Endothelial cell of umbilical vein (primary cell): ENCODE measurements around the gene BAAT. TPM values are rescaled to one million over a fixed set of nuclear protein-coding genes. Genes with fewer than 3 reads are reported as not detected.

Experiments
- BruUV-seq: library from RNA; stranded (reverse); fragments of 400-500 nt; replicated peaks from 2 replicates; lab custom pipeline; 2021; lab: Mats Ljungman, UMichigan
- CTCF ChIA-PET: fragments of 300-600, 350-600 bp; sonication (Branson Sonifier 250); formaldehyde crosslinking; loops from one replicate; lab custom pipeline; 2021; ENCODE audit warnings: antibody characterized with exemption, inconsistent platforms; lab: Charles Lee
- POLR2A ChIA-PET: fragments of 300-600, 350-600 bp; sonication (Branson Sonifier 250); formaldehyde crosslinking; loops from one replicate; lab custom pipeline; 2021; ENCODE audit warnings: antibody characterized with exemption, inconsistent platforms; lab: Charles Lee
- DNase-seq: peaks from one replicate; pipeline ENCODE4 v3.0.0-alpha.2; 2011; ENCODE audit warnings: low read depth, low spot score
- FAIRE-seq: peaks from 2 replicates; lab custom pipeline; 2011; peaks lifted over from hg19 to GRCh38; lab: Jason Lieb, UNC
- H2AFZ ChIP-seq: 2 replicates; pipeline ENCODE4 v1.6.0; 2012; ENCODE audit warnings: low read depth, low read length, control low read depth, inconsistent platforms
- H3K27ac ChIP-seq: 2 replicates; pipeline ENCODE4 v1.5.1; 2011; ENCODE audit warnings: low read depth, mild to moderate bottlenecking, control low read depth, low read length, moderate library complexity; ENCODE audit not compliant: insufficient read depth
- H3K27me3 ChIP-seq, 2 experiments: 2 replicates each; pipeline versions ENCODE4 v1.6.0 to v1.6.1; 2011; ENCODE audit warnings: low read length in 2 of 2, mixed read lengths in 1 of 2; ENCODE audit not compliant: control insufficient read depth in 2 of 2, insufficient read depth in 2 of 2
- H3K36me3 ChIP-seq, 2 experiments: 2 replicates in 1 of 2; 3 replicates in 1 of 2; pipeline ENCODE4 v1.5.1; 2011; ENCODE audit warnings: low read length in 2 of 2, mild to moderate bottlenecking in 1 of 2, moderate library complexity in 1 of 2; ENCODE audit not compliant: control insufficient read depth in 2 of 2, insufficient read depth in 2 of 2; ENCODE audit errors: extremely low read depth in 1 of 2
- H3K4me1 ChIP-seq: 3 replicates; pipeline ENCODE4 v1.5.1; 2011; ENCODE audit warnings: mild to moderate bottlenecking, low read length; ENCODE audit not compliant: control insufficient read depth, insufficient read depth; ENCODE audit errors: extremely low read depth
- H3K4me2 ChIP-seq: 2 replicates; pipeline ENCODE4 v1.6.1; 2011; ENCODE audit warnings: low read length, control low read depth, mixed read lengths; ENCODE audit not compliant: insufficient read depth
- H3K4me3 ChIP-seq, 3 experiments: fragments of 200-600 bp in 1 of 3; sonication (generic), shearing (Covaris generic) in 1 of 3; replicated peaks in 1 of 3; 2 replicates each; pipeline ENCODE4 v1.5.1; 2011 to 2016; ENCODE audit warnings: control low read depth in 3 of 3, low read length in 3 of 3, mild to moderate bottlenecking in 2 of 3, inconsistent platforms in 1 of 3, low read depth in 1 of 3, moderate library complexity in 1 of 3; ENCODE audit not compliant: insufficient read depth in 1 of 3
- H3K79me2 ChIP-seq: 2 replicates; pipeline ENCODE4 v1.6.0; 2012; ENCODE audit warnings: low read length, inconsistent platforms; ENCODE audit not compliant: control insufficient read depth, insufficient read depth
- H3K9ac ChIP-seq: replicated peaks from 2 replicates; pipeline ENCODE3; 2011; ENCODE audit warnings: low read length, control low read depth; ENCODE audit not compliant: insufficient read depth; ENCODE audit errors: extremely low read depth
- H3K9me1 ChIP-seq: replicated peaks from 3 replicates; pipeline ENCODE4 v1.6.0; 2011; ENCODE audit warnings: mild to moderate bottlenecking, low read length; ENCODE audit not compliant: control insufficient read depth, insufficient read depth; ENCODE audit errors: extremely low read depth
- H3K9me3 ChIP-seq: replicated peaks from 2 replicates; pipeline ENCODE4 v1.5.1; 2012; ENCODE audit warnings: low read length, inconsistent platforms; ENCODE audit not compliant: control insufficient read depth, insufficient read depth
- H4K20me1 ChIP-seq: replicated peaks from 2 replicates; pipeline ENCODE3; 2011; ENCODE audit warnings: mild to moderate bottlenecking, low read length; ENCODE audit not compliant: control insufficient read depth, insufficient read depth; ENCODE audit errors: extremely low read depth
- EZH2 ChIP-seq: IDR thresholded peaks from 2 replicates; pipeline ENCODE4 v1.6.1; 2012; ENCODE audit warnings: borderline replicate concordance, low read depth, mild to moderate bottlenecking, moderate library complexity, low read length, inconsistent platforms; ENCODE audit not compliant: severe bottlenecking
- FOS ChIP-seq: IDR thresholded peaks from 2 replicates; pipeline ENCODE4 v1.6.1; 2011; ENCODE audit warnings: mild to moderate bottlenecking, low read length, moderate library complexity, borderline replicate concordance; ENCODE audit not compliant: insufficient read depth
- GATA2 ChIP-seq: IDR thresholded peaks from 2 replicates; pipeline ENCODE4 v1.7.0; 2011; ENCODE audit warnings: low read depth, mild to moderate bottlenecking, moderate library complexity, mixed read lengths, low read length; ENCODE audit not compliant: insufficient read length, insufficient read depth
- JUN ChIP-seq: IDR thresholded peaks from 2 replicates; pipeline ENCODE4 v1.6.1; 2011; ENCODE audit warnings: borderline replicate concordance, low read depth; ENCODE audit not compliant: insufficient read length, insufficient read depth
- MYC ChIP-seq: IDR thresholded peaks from one replicate; pipeline ENCODE4 v1.6.1; 2011; ENCODE audit warnings: mild to moderate bottlenecking, low read depth, low read length
- POLR2A ChIP-seq: IDR thresholded peaks from 2 replicates; pipeline ENCODE4 v1.6.1; 2012; ENCODE audit warnings: low read depth, mild to moderate bottlenecking, control low read depth, low read length
- POLR2AphosphoS5 ChIP-seq: IDR thresholded peaks from 2 replicates; pipeline ENCODE4 v1.6.1; 2012; ENCODE audit warnings: low read depth, mild to moderate bottlenecking, control low read depth, low read length, moderate library complexity; ENCODE audit not compliant: insufficient read depth
- dilution Hi-C: fragments of 300-500 bp; cut with MboI; formaldehyde crosslinking; loops from one replicate; pipeline ENCODE4 v1.15.0; 2019; ENCODE audit warnings: low sequenced_read_pairs; ENCODE audit not compliant: extremely low pct_ligation_motif_present
- intact Hi-C: fragments of 100-400 bp; cut with micrococcal nuclease; formaldehyde crosslinking; loops from one replicate; pipeline ENCODE4 v1.10.0; 2022
- polyA plus RNA-seq, 4 experiments: library from polyadenylated mRNA; depleted of rRNA in 3 of 4; stranded (reverse) in 3 of 4; unstranded in 1 of 4; fragments of >200 nt; gene quantifications; 2 replicates each; pipeline versions ENCODE4 v1.2.1 to v1.2.3, GENCODE V29; 2011 to 2012; ENCODE audit warnings: missing spikeins in 1 of 4
- small RNA-seq: library from RNA; depleted of rRNA; stranded (forward); fragments of <200 nt; gene quantifications from one replicate; pipeline ENCODE3, GENCODE V24; 2012; ENCODE audit warnings: low replicate concordance, low read depth; ENCODE audit not compliant: insufficient read depth, insufficient read length
- total RNA-seq: library from RNA; stranded (reverse); gene quantifications from 2 replicates; pipeline ENCODE4 v1.2.3, GENCODE V29; 2021
- TF ChIP-seq, protein P1 (sequence below): IDR thresholded peaks from 2 replicates; pipeline ENCODE4 v1.6.1; 2011; ENCODE audit not compliant: insufficient read depth, insufficient read length
- TF ChIP-seq, protein P2 (sequence below), 2 donors: IDR thresholded peaks; 1 replicate in 1 of 2; 2 replicates in 1 of 2; pipeline ENCODE4 v1.5.1; 2011; ENCODE audit warnings: low read length in 2 of 2, mild to moderate bottlenecking in 2 of 2, moderate library complexity in 2 of 2, control low read depth in 1 of 2, inconsistent platforms in 1 of 2, low read depth in 1 of 2; ENCODE audit not compliant: insufficient read depth in 1 of 2; ENCODE audit errors: extremely low read depth in 1 of 2

The BAAT gene
- total and polyA plus RNA-seq, 2 donors (not counting 3 experiments of a cell fraction or from before 2014, with no cell fraction given) = 0.01 TPM; not detected in 1

DNA sequence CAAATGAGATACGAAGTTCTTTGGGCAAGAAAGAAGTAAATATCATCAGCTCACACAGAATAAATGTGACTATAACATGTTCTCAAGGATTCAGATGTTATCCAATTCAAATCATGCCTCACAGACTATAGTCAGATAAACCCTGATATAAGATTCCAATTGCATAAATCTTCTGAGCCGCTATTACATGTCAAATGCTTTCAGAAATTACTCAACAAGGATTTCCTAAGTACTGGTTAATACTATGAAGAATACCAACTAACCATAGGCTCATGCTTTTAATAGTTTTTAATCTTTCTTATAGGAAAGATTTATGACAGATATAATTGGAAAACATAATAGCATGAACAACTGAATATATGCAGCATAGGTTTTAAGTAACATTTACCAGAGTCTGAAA is 73.6 kb downstream of the BAAT start:
- H4K20me1 ChIP-seq = no peaks in the 10 kb centered on the region
- H3K4me2 ChIP-seq = no peak overlapping the region
- no TSS peak for BruUV-seq
- intact Hi-C loops = loop anchor here (1.0 kb wide), 4 partner anchors 192 to 709 kb away; no protein-coding TSS in a partner anchor
- H2AFZ ChIP-seq = no peak overlapping the region
- peaks cover 0 to 4% of the 10 kb centered on the region in 2 experiments for H3K27me3 ChIP-seq
- ChIA-PET POLR2A (no interaction called here), CTCF (interaction anchor here (0.7 to 5.8 kb wide), 36 partner anchors 10 to 859 kb away, joined by 3 to 428 read pairs (median 5); no protein-coding TSS in a partner anchor)
- H3K9me3 ChIP-seq = no peaks in the 10 kb centered on the region
- FAIRE-seq (no peak), DNase-seq (no peak)
- dilution Hi-C loops = no loop called here
- H3K79me2 ChIP-seq = no peaks in the 10 kb centered on the region
- H3K36me3 ChIP-seq = no peaks in the 10 kb centered on the region
- TF ChIP-seq GATA2 (no peak), FOS (no peak), POLR2A (no peak), EZH2 (no peak), MYC (no peak), JUN (no peak), POLR2AphosphoS5 (no peak)
- TF ChIP-seq, protein P1, sequence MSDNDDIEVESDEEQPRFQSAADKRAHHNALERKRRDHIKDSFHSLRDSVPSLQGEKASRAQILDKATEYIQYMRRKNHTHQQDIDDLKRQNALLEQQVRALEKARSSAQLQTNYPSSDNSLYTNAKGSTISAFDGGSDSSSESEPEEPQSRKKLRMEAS = no peak
- TF ChIP-seq, protein P2, sequence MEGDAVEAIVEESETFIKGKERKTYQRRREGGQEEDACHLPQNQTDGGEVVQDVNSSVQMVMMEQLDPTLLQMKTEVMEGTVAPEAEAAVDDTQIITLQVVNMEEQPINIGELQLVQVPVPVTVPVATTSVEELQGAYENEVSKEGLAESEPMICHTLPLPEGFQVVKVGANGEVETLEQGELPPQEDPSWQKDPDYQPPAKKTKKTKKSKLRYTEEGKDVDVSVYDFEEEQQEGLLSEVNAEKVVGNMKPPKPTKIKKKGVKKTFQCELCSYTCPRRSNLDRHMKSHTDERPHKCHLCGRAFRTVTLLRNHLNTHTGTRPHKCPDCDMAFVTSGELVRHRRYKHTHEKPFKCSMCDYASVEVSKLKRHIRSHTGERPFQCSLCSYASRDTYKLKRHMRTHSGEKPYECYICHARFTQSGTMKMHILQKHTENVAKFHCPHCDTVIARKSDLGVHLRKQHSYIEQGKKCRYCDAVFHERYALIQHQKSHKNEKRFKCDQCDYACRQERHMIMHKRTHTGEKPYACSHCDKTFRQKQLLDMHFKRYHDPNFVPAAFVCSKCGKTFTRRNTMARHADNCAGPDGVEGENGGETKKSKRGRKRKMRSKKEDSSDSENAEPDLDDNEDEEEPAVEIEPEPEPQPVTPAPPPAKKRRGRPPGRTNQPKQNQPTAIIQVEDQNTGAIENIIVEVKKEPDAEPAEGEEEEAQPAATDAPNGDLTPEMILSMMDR (IDR thresholded peaks at IDR 0.05; ENCODE audit: extremely low read depth in 1 of 2, insufficient read depth in 1 of 2, low read depth in 1 of 2, low read length in 2 of 2) = no peak
- H3K4me3 ChIP-seq = no peak overlapping the region
- no peaks in the 10 kb centered on the region for H3K4me1 ChIP-seq
- no peak overlapping the region for H3K9ac ChIP-seq
- no peak overlapping the region for H3K27ac ChIP-seq
- H3K9me1 ChIP-seq = no peaks in the 10 kb centered on the region

Small RNA genes within 50 kb of the gene (small RNA-seq; reads per million reads assigned to genes)
- not detected for gene RF00322

Other genes starting within 250 kb of the BAAT start
- gene MRPL50, start 13.6 kb upstream of the BAAT start, total RNA-seq = 8.6 and 9.7 TPM in 2 replicates
- gene MRPL50, start 13.6 kb upstream of the BAAT start, polyA plus RNA-seq = 5.1 and 5.7 TPM in 2 replicates
- 14.4 and 14.6 TPM in 2 replicates for gene ZNF189, start 13.8 kb upstream of the BAAT start, total RNA-seq
- gene ZNF189, start 13.8 kb upstream of the BAAT start, polyA plus RNA-seq = 2.5 and 3.3 TPM in 2 replicates
- not detected in 2 replicates for gene ALDOB, start 50.8 kb upstream of the BAAT start, total RNA-seq
- not detected in 2 replicates for gene ALDOB, start 50.8 kb upstream of the BAAT start, polyA plus RNA-seq
- 31.6 and 33.7 TPM in 2 replicates for gene RNF20, start 148.8 kb upstream of the BAAT start, total RNA-seq
- gene RNF20, start 148.8 kb upstream of the BAAT start, polyA plus RNA-seq = 4.3 and 6.1 TPM in 2 replicates
- gene PPP3R2, start 210.0 kb upstream of the BAAT start, total RNA-seq = not detected in 2 replicates
- gene PPP3R2, start 210.0 kb upstream of the BAAT start, polyA plus RNA-seq = not detected in 2 replicates